ENCODE results near the gene CFAP46. TPM values are rescaled to one million over a fixed set of nuclear protein-coding genes. Genes with fewer than 3 reads are reported as not detected.

The CFAP46 gene
- total and polyA plus RNA-seq, 9 of the 15 experiments (the other 6 are each of a cell fraction or from before 2014, with no cell fraction given), result not detected

- POLR2A ChIA-PET, result no interaction called here
- 5% methylated on average over 13 of the region's 15 CpGs for WGBS (ENCODE audit: insufficient coverage, low coverage, missing lambda C conversion rate)
- Histone ChIP-seq H2AFZ (ENCODE audit: low read depth, low read length) (no peak overlapping the region), H4K20me1 (replicated peaks; ENCODE audit: control insufficient read depth, insufficient read depth, low read length) (no peaks in the 10 kb centered on the region; the same call in 1 of the 2 replicates), H3K9me1 (ENCODE audit: control insufficient read depth, insufficient read depth, low read length) (no peaks in the 10 kb centered on the region), H3K4me3 (no peak overlapping the region), H3K9ac (ENCODE audit: insufficient read depth in 1 of 2, low read depth in 2 of 2, low read length in 2 of 2) (no peak overlapping the region), H3K9me3 (replicated peaks; ENCODE audit: control insufficient read depth, insufficient read depth, low read depth, low read length) (no peaks in the 10 kb centered on the region), H3K4me2 (ENCODE audit: insufficient read depth, low read length) (no peak overlapping the region), H3K79me2 (ENCODE audit: control insufficient read depth, insufficient read depth, low read length) (no peaks in the 10 kb centered on the region), H3K4me1 (replicated peaks in 1 of 2; ENCODE audit: control insufficient read depth in 2 of 2, insufficient read depth in 2 of 2, low read length in 2 of 2) (peaks cover 0 to 7% of the 10 kb centered on the region in 2 experiments; a peak in 1 of 5 replicates), H3K36me3 (ENCODE audit: control insufficient read depth, insufficient read depth, low read length) (no peaks in the 10 kb centered on the region), H3K27ac (ENCODE audit: extremely low read depth, low read depth, low read length) (no peak overlapping the region), H3K27me3 (ENCODE audit: control insufficient read depth in 2 of 2, insufficient read depth in 2 of 2, low read length in 2 of 2) (peaks cover 4 to 39% of the 10 kb centered on the region in 2 experiments; a peak in 3 of 5 replicates)
- FAIRE-seq (no peak), ATAC-seq (no peak), DNase-seq (ENCODE audit: extremely low read depth in 1 of 4, low spot score in 3 of 4) (no peak)
- CTCF ChIA-PET (ENCODE audit: low intra/inter-chr PET ratio), result interaction anchor here (1.2 to 4.4 kb wide), 2 partner anchors 112 to 185 kb away, joined by 3 to 24 read pairs; no protein-coding TSS in a partner anchor
- in situ Hi-C loops (cut with MboI) (no loop called here), intact Hi-C loops (cut with micrococcal nuclease) (no loop called here)
- BruUV-seq (replicated peaks), result no TSS peak
- TF ChIP-seq ELK3 (CRISPR knock-in tag; IDR thresholded peaks at IDR 0.05) (no peak), ZNF121 (CRISPR knock-in tag; conservative IDR thresholded peaks at IDR 0.05) (no peak), CEBPZ (IDR thresholded peaks at IDR 0.05; ENCODE audit: borderline replicate concordance, low read depth, low read length) (no peak), RBM34 (IDR thresholded peaks at IDR 0.05; ENCODE audit: borderline replicate concordance, insufficient read depth, low read length) (no peak), ZNF407 (IDR thresholded peaks at IDR 0.05; ENCODE audit: low read depth) (no peak), HES1 (IDR thresholded peaks at IDR 0.05; ENCODE audit: low read depth) (no peak), PCBP1 (IDR thresholded peaks at IDR 0.05; ENCODE audit: low read depth, low read length, poor library complexity, severe bottlenecking) (no peak), ZNF212 (CRISPR knock-in tag; IDR thresholded peaks at IDR 0.05) (no peak)
Measured at GRCh38 chr10:132939378-132939955, 2.9 kb downstream of the CFAP46 start.
